ENCODE measurements around the gene PEAK1.

DNA sequence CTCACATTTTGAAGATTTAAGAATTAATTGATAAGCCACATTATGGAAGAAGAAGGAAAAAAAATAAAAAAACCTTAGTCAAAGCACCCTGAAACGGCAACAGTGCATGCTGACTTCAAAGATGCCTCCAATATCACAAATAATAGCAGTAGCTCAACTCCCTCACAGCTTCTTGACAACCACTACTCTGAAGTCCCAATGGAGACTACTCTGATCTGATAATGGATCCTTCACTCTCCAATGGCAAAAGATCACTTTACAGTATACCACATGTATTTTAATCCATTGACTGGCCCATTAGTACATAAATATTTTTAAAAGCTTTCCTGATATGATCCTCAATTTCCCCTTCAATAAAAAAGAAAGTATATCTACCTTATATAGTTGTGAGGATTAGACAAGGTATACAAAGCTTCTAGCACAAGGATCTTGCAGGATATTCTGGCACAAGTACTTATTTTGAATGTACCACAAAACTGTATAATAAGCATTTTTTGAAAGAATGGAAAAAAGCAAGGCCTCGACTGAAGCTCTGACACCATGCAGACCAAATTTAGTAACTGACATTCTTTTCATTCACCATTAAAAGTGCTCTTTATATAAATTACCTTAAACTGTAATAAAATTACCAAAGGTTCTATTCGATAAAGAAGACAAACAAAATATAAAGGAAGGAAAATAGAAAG, 91.9 kb downstream of the PEAK1 start:
- TF ChIP-seq POLR2A (IDR thresholded peaks at IDR 0.05; ENCODE audit: low read length) (no peak), GATA1 (IDR thresholded peaks at IDR 0.05; ENCODE audit: low read depth, low read length) (no peak)

Data from erythroblast (primary cell).